Testis (tissue), 3 donors: ENCODE results near the gene RNASE12. TPM values are rescaled to one million over a fixed set of nuclear protein-coding genes. Genes with fewer than 3 reads are reported as not detected.

Source experiments
- DNase-seq: peaks from one replicate; pipeline ENCODE4 v3.0.0-alpha.2; 2019
- H3K27ac ChIP-seq, 2 donors: fragments of 200-600 bp; sonication (generic); one replicate each; pipeline ENCODE4 v1.5.1; 2019
- H3K27me3 ChIP-seq: fragments of 200-600 bp; sonication (generic); one replicate; pipeline ENCODE4 v1.5.1; 2019
- H3K36me3 ChIP-seq: fragments of 200-600 bp; sonication (generic); one replicate; pipeline ENCODE4 v1.5.1; 2017; ENCODE audit warnings: low read depth; ENCODE audit errors: missing control alignments
- H3K4me1 ChIP-seq: fragments of 200-600 bp; sonication (generic); one replicate; pipeline ENCODE4 v1.5.1; 2019
- H3K4me3 ChIP-seq, 2 donors: fragments of 200-600 bp; sonication (generic); one replicate each; pipeline ENCODE4 v1.5.1; 2017 to 2019
- H3K9me3 ChIP-seq: fragments of 200-600 bp; sonication (generic); one replicate; pipeline ENCODE4 v1.5.1; 2017
- CTCF ChIP-seq, 3 experiments: fragments of 450-650 bp in 2 of 3; fragments of 200-600 bp in 1 of 3; sonication (generic) in 1 of 3; IDR thresholded peaks; one replicate each; pipeline ENCODE4 v1.5.1; 2016 to 2019; ENCODE audit warnings: antibody characterized with exemption in 3 of 3, mild to moderate bottlenecking in 2 of 3, moderate library complexity in 1 of 3
- POLR2A ChIP-seq: fragments of 450-650 bp; IDR thresholded peaks from one replicate; pipeline ENCODE4 v1.6.1; 2017; ENCODE audit warnings: antibody characterized with exemption, mild to moderate bottlenecking, moderate library complexity
- WGBS, 2 donors: methylation state at CpG; one replicate each; pipeline ENCODE4 v1.1.5; 2018; 5-methylcytosine and 5-hydroxymethylcytosine counted together
- intact Hi-C: fragments of 100-400 bp; cut with DNase I; formaldehyde crosslinking; loops from one replicate; pipeline ENCODE4 v1.15.1; 2023; ENCODE audit warnings: low total_unique reads
- polyA plus RNA-seq: library from polyadenylated mRNA; stranded (reverse); fragments of 350-450 nt; fragmentation: Illumina TruSeq; extraction: RNeasy Lipid Tissue Mini Kit (QIAGEN cat#74804); gene quantifications from one replicate; pipeline ENCODE4 v1.2.3, GENCODE V29; 2014; ENCODE audit warnings: low read depth, low replicate concordance; ENCODE audit not compliant: insufficient read depth
- total RNA-seq, 2 donors: library from RNA; depleted of rRNA; stranded (reverse); fragments of >200 nt; gene quantifications; one replicate each; pipeline ENCODE4 v1.2.3, GENCODE V29; 2016

The RNASE12 gene
- total and polyA plus RNA-seq, 3 donors from 2014 or later = 1.3 TPM; not detected in 2

GRCh38 chr14:20626274-20626673 lies 35.1 kb upstream of the RNASE12 start:
- DNase-seq = no peak
- H3K4me3 ChIP-seq = peak overlapping the region in 1 of 2 donors; percentile 9
- intact Hi-C loops = no loop called here
- no peaks in the 10 kb centered on the region for H3K9me3 ChIP-seq
- no peaks in the 10 kb centered on the region for H3K27me3 ChIP-seq
- H3K36me3 ChIP-seq = no peaks in the 10 kb centered on the region
- H3K27ac ChIP-seq = peak overlapping the region in 1 of 2 donors; percentile 32
- TF ChIP-seq POLR2A (no peak), CTCF (IDR thresholded peaks at IDR 0.05) (no peak)
- 29 to 43% methylated on average over 12 of the region's 12 CpGs for WGBS, 2 donors
- H3K4me1 ChIP-seq = peaks cover 20% of the 10 kb centered on the region

- DNase-seq = peak; percentile 54
- TF ChIP-seq CTCF (IDR thresholded peaks at IDR 0.05) (no peak), POLR2A (no peak)
- intact Hi-C loops = no loop called here
- no peak overlapping the region for H3K27ac ChIP-seq
- no peaks in the 10 kb centered on the region for H3K9me3 ChIP-seq
- H3K36me3 ChIP-seq = no peaks in the 10 kb centered on the region
- H3K4me1 ChIP-seq = peaks cover 13% of the 10 kb centered on the region
- no peaks in the 10 kb centered on the region for H3K27me3 ChIP-seq
- H3K4me3 ChIP-seq = peak overlapping the region; percentile 0 to 9
- 13 to 22% methylated on average over 22 of the region's 22 CpGs for WGBS, 2 donors
These were observed 33.4 kb upstream of the RNASE12 start for GRCh38 chr14:20624495-20625070.

GRCh38 chr14:20623798-20624197 lies 32.6 kb upstream of the RNASE12 start:
- Histone ChIP-seq H3K9me3 (no peaks in the 10 kb centered on the region), H3K36me3 (no peaks in the 10 kb centered on the region), H3K4me3 (no peak overlapping the region), H3K27me3 (no peaks in the 10 kb centered on the region), H3K27ac (no peak overlapping the region), H3K4me1 (peaks cover 13% of the 10 kb centered on the region)
- intact Hi-C loops = no loop called here
- TF ChIP-seq POLR2A = no peak
- no peak for TF ChIP-seq CTCF (IDR thresholded peaks at IDR 0.05)
- 37 to 45% methylated on average over 15 of the region's 15 CpGs for WGBS, 2 donors
- DNase-seq = no peak

GRCh38 chr14:20622816-20623291 lies 31.7 kb upstream of the RNASE12 start:
- no peak overlapping the region for H3K27ac ChIP-seq
- H3K27me3 ChIP-seq = no peaks in the 10 kb centered on the region
- WGBS, 2 donors = 8 to 11% methylated on average over 29 of the region's 29 CpGs
- TF ChIP-seq CTCF (IDR thresholded peaks at IDR 0.05) (no peak), POLR2A (no peak)
- peak overlapping the region; percentile 12 to 37 for H3K4me3 ChIP-seq
- no peaks in the 10 kb centered on the region for H3K9me3 ChIP-seq
- H3K4me1 ChIP-seq = peaks cover 8% of the 10 kb centered on the region
- intact Hi-C loops = no loop called here
- no peaks in the 10 kb centered on the region for H3K36me3 ChIP-seq
- no peak for DNase-seq
